Liver (tissue), 9 donors: ENCODE measurements around the gene EMD. TPM values are rescaled to one million over a fixed set of nuclear protein-coding genes. Genes with fewer than 3 reads are reported as not detected.

Source experiments
- DNase-seq: peaks from one replicate; pipeline ENCODE4 v3.0.0-alpha.2; 2017; ENCODE audit warnings: low spot score
- H3K27ac ChIP-seq, 2 donors: one replicate each; pipeline ENCODE4 v1.7.0; 2013; ENCODE audit warnings: inconsistent platforms in 2 of 2, low read length in 2 of 2, control low read depth in 1 of 2, low read depth in 1 of 2, mild to moderate bottlenecking in 1 of 2
- H3K27me3 ChIP-seq, 4 donors: one replicate each; pipeline versions ENCODE4 v1.6.1 to v1.7.0; 2013; ENCODE audit warnings: low read length in 3 of 4, inconsistent platforms in 1 of 4, mild to moderate bottlenecking in 1 of 4, moderate library complexity in 1 of 4; ENCODE audit not compliant: control insufficient read depth in 4 of 4, insufficient read depth in 4 of 4
- H3K36me3 ChIP-seq, 4 donors: one replicate each; pipeline versions ENCODE4 v1.6.1 to v1.7.0; 2013; ENCODE audit warnings: low read length in 3 of 4, mild to moderate bottlenecking in 3 of 4, low read depth in 1 of 4, moderate library complexity in 1 of 4; ENCODE audit not compliant: control insufficient read depth in 4 of 4, insufficient read depth in 3 of 4
- H3K4me1 ChIP-seq, 4 donors: one replicate each; pipeline versions ENCODE4 v1.6.1 to v1.7.0; 2013; ENCODE audit warnings: low read length in 3 of 4, mild to moderate bottlenecking in 3 of 4, moderate library complexity in 1 of 4; ENCODE audit not compliant: control insufficient read depth in 4 of 4, insufficient read depth in 4 of 4
- H3K4me3 ChIP-seq, 3 donors: one replicate each; pipeline versions ENCODE4 v1.6.1 to v1.7.0; 2013; ENCODE audit warnings: low read length in 3 of 3, control low read depth in 1 of 3, low read depth in 1 of 3, mild to moderate bottlenecking in 1 of 3
- H3K9ac ChIP-seq, 2 donors: one replicate each; pipeline ENCODE4 v1.7.0; 2013; ENCODE audit warnings: low read length in 2 of 2, mild to moderate bottlenecking in 2 of 2, moderate library complexity in 2 of 2, control low read depth in 1 of 2, low read depth in 1 of 2
- H3K9me3 ChIP-seq, 4 donors: one replicate each; pipeline versions ENCODE4 v1.6.1 to v1.7.0; 2013; ENCODE audit warnings: low read length in 3 of 4; ENCODE audit not compliant: control insufficient read depth in 4 of 4
- EGR1 ChIP-seq, 2 donors: IDR thresholded peaks; 2 replicates each; pipeline ENCODE4 v1.6.1; 2016 to 2018; ENCODE audit warnings: antibody characterized with exemption in 2 of 2, low read depth in 2 of 2
- FOXA1 ChIP-seq: IDR thresholded peaks from 2 replicates; pipeline ENCODE4 v1.6.1; 2016; ENCODE audit warnings: antibody characterized with exemption
- FOXA2 ChIP-seq: IDR thresholded peaks from 2 replicates; pipeline ENCODE4 v1.6.1; 2016; ENCODE audit warnings: antibody characterized with exemption
- GABPA ChIP-seq, 2 donors: IDR thresholded peaks in 1 of 2; conservative IDR thresholded peaks in 1 of 2; 2 replicates each; pipeline ENCODE4 v1.6.1; 2016; ENCODE audit warnings: antibody characterized with exemption in 2 of 2, mild to moderate bottlenecking in 1 of 2, moderate library complexity in 1 of 2
- HNF4A ChIP-seq, 2 donors: conservative IDR thresholded peaks; 2 replicates each; pipeline ENCODE4 v1.6.1; 2016; ENCODE audit warnings: antibody characterized with exemption in 2 of 2, mild to moderate bottlenecking in 2 of 2
- HNF4G ChIP-seq: IDR thresholded peaks from 2 replicates; pipeline ENCODE4 v1.6.1; 2016; ENCODE audit warnings: antibody characterized with exemption
- JUND ChIP-seq, 2 donors: IDR thresholded peaks; 2 replicates each; pipeline ENCODE4 v1.6.1; 2016; ENCODE audit warnings: antibody characterized with exemption in 2 of 2
- NR2F2 ChIP-seq: IDR thresholded peaks from 2 replicates; pipeline ENCODE4 v1.6.1; 2016; ENCODE audit warnings: antibody characterized with exemption
- RAD21 ChIP-seq, 2 donors: IDR thresholded peaks; 2 replicates each; pipeline ENCODE4 v1.6.1; 2016; ENCODE audit warnings: antibody characterized with exemption in 2 of 2, mild to moderate bottlenecking in 2 of 2
- RXRA ChIP-seq, 2 donors: IDR thresholded peaks; 2 replicates each; pipeline ENCODE4 v1.6.1; 2017 to 2018; ENCODE audit warnings: antibody characterized with exemption in 2 of 2, mild to moderate bottlenecking in 1 of 2
- SP1 ChIP-seq: IDR thresholded peaks from 2 replicates; pipeline ENCODE4 v1.6.1; 2018; ENCODE audit warnings: antibody characterized with exemption, mild to moderate bottlenecking
- TAF1 ChIP-seq: conservative IDR thresholded peaks from 2 replicates; pipeline ENCODE4 v1.6.1; 2016; ENCODE audit warnings: antibody characterized with exemption, mild to moderate bottlenecking
- YY1 ChIP-seq: IDR thresholded peaks from 2 replicates; pipeline ENCODE4 v1.6.1; 2016; ENCODE audit warnings: antibody characterized with exemption, mild to moderate bottlenecking
- WGBS: extraction: QIAGEN DNeasy Blood & Tissue Kit; methylation state at CpG from one replicate; pipeline ENCODE4 v1.1.7; 2013; 5-methylcytosine and 5-hydroxymethylcytosine counted together
- polyA plus RNA-seq, 2 donors: library from polyadenylated mRNA; stranded (reverse) in 1 of 2; unstranded in 1 of 2; fragments of 200-250 nt in 1 of 2; fragments of >200 nt in 1 of 2; fragmentation: Nextera tagmentation in 1 of 2; extraction: Ambion mirVana in 1 of 2; gene quantifications; one replicate each; pipeline versions ENCODE4 v1.2.1 to v1.2.3, GENCODE V29; 2013 to 2015
- total RNA-seq, 2 donors: library from RNA; depleted of rRNA; stranded (reverse); fragments of >200 nt; gene quantifications; one replicate each; pipeline ENCODE4 v1.2.3, GENCODE V29; 2014
- TF ChIP-seq, protein P1 (sequence below): IDR thresholded peaks from 2 replicates; pipeline ENCODE4 v1.6.1; 2016; ENCODE audit warnings: antibody characterized with exemption
- TF ChIP-seq, protein P2 (sequence below): IDR thresholded peaks from 2 replicates; pipeline ENCODE4 v1.6.1; 2016; ENCODE audit warnings: antibody characterized with exemption, mild to moderate bottlenecking
- TF ChIP-seq, protein P3 (sequence below): IDR thresholded peaks from 2 replicates; pipeline ENCODE4 v1.6.1; 2016; ENCODE audit warnings: antibody characterized with exemption
- TF ChIP-seq, protein P4 (sequence below): IDR thresholded peaks from 2 replicates; pipeline ENCODE4 v1.6.1; 2016; ENCODE audit warnings: antibody characterized with exemption
- TF ChIP-seq, protein P5 (sequence below): fragments of 150-350 bp; IDR thresholded peaks from 2 replicates; pipeline ENCODE4 v1.5.1; 2017; ENCODE audit warnings: improper control_type of control experiment, low read depth, low read length; ENCODE audit not compliant: missing input control
- donor health status: healthy.
- donor health status: healthy.
- donor health status: healthy.
- donor health status: healthy.
- donor health status: healthy.

The EMD gene
- total and polyA plus RNA-seq, 4 donors: 11.6 to 38.0 (median 17.0) TPM

DNA sequence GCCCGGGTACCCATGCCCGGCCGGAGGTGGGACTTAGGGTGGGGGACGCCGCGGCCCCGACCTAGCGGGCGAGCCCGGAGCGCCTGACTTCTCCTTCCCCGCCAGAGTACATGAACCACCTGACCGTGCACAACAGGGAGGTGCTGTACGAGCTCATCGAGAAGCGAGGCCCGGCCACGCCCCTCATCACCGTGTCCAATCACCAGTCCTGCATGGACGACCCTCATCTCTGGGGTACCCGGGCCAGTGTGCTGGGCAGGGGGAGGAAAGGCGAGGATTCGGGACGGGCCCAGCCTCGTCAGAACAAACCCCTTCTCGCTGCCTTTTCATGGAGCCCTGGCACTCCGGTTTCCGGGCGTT, 32.9 kb downstream of the EMD start:
- Histone ChIP-seq H3K9me3 (no peaks in the 10 kb centered on the region), H3K27ac (peak overlapping the region; percentile 90 to 96), H3K4me1 (peaks cover 2 to 11% (median 7%) of the 10 kb centered on the region in 4 donors), H3K4me3 (peak overlapping the region; percentile 59 to 85 (median 77)), H3K36me3 (peaks cover 0 to 2% (median 0%) of the 10 kb centered on the region in 4 donors), H3K27me3 (no peaks in the 10 kb centered on the region), H3K9ac (peak overlapping the region; percentile 47 to 53)
- 5% methylated on average over 29 of the region's 29 CpGs for WGBS
- TF ChIP-seq EGR1 (IDR thresholded peaks at IDR 0.05; ENCODE audit: low read depth in 2 of 2) (no peak), YY1 (no peak), NR2F2 (no peak), RXRA (IDR thresholded peaks at IDR 0.05) (no peak), FOXA1 (no peak), SP1 (no peak), HNF4G (no peak), HNF4A (conservative IDR thresholded peaks at IDR 0.05) (no peak), RAD21 (IDR thresholded peaks at IDR 0.05) (no peak), GABPA (IDR thresholded peaks at IDR 0.05 in 1 of 2, conservative IDR thresholded peaks at IDR 0.05 in 1 of 2) (no peak), JUND (IDR thresholded peaks at IDR 0.05) (no peak)
- TF ChIP-seq, protein P1, sequence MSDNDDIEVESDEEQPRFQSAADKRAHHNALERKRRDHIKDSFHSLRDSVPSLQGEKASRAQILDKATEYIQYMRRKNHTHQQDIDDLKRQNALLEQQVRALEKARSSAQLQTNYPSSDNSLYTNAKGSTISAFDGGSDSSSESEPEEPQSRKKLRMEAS: no peak
- TF ChIP-seq, protein P2, sequence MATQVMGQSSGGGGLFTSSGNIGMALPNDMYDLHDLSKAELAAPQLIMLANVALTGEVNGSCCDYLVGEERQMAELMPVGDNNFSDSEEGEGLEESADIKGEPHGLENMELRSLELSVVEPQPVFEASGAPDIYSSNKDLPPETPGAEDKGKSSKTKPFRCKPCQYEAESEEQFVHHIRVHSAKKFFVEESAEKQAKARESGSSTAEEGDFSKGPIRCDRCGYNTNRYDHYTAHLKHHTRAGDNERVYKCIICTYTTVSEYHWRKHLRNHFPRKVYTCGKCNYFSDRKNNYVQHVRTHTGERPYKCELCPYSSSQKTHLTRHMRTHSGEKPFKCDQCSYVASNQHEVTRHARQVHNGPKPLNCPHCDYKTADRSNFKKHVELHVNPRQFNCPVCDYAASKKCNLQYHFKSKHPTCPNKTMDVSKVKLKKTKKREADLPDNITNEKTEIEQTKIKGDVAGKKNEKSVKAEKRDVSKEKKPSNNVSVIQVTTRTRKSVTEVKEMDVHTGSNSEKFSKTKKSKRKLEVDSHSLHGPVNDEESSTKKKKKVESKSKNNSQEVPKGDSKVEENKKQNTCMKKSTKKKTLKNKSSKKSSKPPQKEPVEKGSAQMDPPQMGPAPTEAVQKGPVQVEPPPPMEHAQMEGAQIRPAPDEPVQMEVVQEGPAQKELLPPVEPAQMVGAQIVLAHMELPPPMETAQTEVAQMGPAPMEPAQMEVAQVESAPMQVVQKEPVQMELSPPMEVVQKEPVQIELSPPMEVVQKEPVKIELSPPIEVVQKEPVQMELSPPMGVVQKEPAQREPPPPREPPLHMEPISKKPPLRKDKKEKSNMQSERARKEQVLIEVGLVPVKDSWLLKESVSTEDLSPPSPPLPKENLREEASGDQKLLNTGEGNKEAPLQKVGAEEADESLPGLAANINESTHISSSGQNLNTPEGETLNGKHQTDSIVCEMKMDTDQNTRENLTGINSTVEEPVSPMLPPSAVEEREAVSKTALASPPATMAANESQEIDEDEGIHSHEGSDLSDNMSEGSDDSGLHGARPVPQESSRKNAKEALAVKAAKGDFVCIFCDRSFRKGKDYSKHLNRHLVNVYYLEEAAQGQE: no peak
- TF ChIP-seq, protein P3, sequence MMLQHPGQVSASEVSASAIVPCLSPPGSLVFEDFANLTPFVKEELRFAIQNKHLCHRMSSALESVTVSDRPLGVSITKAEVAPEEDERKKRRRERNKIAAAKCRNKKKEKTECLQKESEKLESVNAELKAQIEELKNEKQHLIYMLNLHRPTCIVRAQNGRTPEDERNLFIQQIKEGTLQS: no peak
- TF ChIP-seq, protein P4, sequence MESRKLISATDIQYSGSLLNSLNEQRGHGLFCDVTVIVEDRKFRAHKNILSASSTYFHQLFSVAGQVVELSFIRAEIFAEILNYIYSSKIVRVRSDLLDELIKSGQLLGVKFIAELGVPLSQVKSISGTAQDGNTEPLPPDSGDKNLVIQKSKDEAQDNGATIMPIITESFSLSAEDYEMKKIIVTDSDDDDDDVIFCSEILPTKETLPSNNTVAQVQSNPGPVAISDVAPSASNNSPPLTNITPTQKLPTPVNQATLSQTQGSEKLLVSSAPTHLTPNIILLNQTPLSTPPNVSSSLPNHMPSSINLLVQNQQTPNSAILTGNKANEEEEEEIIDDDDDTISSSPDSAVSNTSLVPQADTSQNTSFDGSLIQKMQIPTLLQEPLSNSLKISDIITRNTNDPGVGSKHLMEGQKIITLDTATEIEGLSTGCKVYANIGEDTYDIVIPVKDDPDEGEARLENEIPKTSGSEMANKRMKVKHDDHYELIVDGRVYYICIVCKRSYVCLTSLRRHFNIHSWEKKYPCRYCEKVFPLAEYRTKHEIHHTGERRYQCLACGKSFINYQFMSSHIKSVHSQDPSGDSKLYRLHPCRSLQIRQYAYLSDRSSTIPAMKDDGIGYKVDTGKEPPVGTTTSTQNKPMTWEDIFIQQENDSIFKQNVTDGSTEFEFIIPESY: no peak
- DNase-seq: peak; percentile 51

DNA sequence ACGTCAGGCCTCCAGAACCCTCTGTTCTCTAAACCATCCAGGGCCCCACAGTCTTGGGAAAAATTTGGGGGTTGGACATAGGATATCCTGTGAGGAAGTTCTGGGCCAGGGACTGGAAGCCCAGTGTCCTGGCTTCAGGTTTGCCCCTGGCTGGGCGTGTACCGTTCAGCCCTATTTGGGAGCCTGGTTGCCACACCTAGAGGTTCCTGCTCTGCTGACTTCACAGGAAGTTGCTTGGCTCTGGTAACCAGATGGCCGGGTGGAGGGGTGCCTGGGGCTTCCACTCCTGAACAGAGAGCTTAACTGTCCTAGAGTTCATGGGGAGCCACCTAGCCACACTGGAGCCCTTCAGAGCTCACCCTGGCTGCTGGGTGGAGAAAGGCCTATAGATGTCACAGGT, 33.4 kb downstream of the EMD start:
- H3K27me3 ChIP-seq: no peaks in the 10 kb centered on the region
- TF ChIP-seq, protein P4: no peak
- TF ChIP-seq EGR1 (IDR thresholded peaks at IDR 0.05; ENCODE audit: low read depth in 2 of 2): no peak
- no peak for TF ChIP-seq FOXA2
- no peak for TF ChIP-seq GABPA (IDR thresholded peaks at IDR 0.05 in 1 of 2, conservative IDR thresholded peaks at IDR 0.05 in 1 of 2)
- TF ChIP-seq TAF1: no peak
- no peak for TF ChIP-seq HNF4G
- TF ChIP-seq, protein P2: no peak
- TF ChIP-seq, protein P3: no peak
- no peak for TF ChIP-seq RAD21 (IDR thresholded peaks at IDR 0.05)
- TF ChIP-seq, protein P5, sequence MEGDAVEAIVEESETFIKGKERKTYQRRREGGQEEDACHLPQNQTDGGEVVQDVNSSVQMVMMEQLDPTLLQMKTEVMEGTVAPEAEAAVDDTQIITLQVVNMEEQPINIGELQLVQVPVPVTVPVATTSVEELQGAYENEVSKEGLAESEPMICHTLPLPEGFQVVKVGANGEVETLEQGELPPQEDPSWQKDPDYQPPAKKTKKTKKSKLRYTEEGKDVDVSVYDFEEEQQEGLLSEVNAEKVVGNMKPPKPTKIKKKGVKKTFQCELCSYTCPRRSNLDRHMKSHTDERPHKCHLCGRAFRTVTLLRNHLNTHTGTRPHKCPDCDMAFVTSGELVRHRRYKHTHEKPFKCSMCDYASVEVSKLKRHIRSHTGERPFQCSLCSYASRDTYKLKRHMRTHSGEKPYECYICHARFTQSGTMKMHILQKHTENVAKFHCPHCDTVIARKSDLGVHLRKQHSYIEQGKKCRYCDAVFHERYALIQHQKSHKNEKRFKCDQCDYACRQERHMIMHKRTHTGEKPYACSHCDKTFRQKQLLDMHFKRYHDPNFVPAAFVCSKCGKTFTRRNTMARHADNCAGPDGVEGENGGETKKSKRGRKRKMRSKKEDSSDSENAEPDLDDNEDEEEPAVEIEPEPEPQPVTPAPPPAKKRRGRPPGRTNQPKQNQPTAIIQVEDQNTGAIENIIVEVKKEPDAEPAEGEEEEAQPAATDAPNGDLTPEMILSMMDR: no peak
- H3K27ac ChIP-seq: peak overlapping the region; percentile 90 to 96
- no peaks in the 10 kb centered on the region for H3K9me3 ChIP-seq
- no peak overlapping the region for H3K9ac ChIP-seq
- H3K4me1 ChIP-seq: peaks cover 2 to 11% (median 7%) of the 10 kb centered on the region in 4 donors
- H3K4me3 ChIP-seq: peak overlapping the region in 2 of 3 donors; percentile 77 to 85
- peaks cover 0 to 2% (median 0%) of the 10 kb centered on the region in 4 donors for H3K36me3 ChIP-seq
- DNase-seq: no peak
- WGBS: 61% methylated on average over 4 of the region's 4 CpGs
